ENCODE results near the gene ANKRD37.

ANKRD37 gene

DNA sequence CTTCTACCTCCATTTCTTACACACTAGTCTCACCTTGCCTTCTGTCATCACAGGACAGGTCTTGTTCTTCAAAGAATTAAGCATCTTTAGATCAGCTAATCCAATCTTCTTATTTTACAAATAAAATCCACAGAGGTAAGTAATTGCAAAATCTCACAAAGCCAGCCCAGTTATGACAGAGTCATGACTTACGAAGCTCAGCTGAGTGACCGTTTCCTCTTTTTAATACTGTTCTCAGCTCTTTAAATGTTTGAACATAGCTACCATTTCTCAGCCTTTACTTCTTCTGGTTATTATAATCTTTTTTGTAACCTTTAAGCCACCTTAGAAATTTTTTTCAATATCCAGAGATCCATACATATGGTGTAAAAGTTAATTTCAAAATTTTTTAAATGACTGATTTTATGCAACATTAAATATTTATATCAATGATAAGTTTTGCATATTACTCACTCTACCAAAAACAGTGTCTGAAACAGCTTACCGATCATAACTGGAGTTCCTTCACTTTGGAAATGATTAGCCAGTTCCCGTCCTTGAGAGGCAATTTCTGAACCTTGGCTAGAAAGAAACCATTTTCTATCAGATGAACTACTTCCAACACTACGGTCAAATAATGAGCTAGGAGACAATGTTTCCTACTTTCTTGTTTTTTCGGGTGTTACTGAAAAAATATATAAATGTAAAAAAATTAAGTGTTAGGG is 8.8 kb downstream of the ANKRD37 start:
- in situ Hi-C loops (cut with HindIII; ENCODE audit: low pct_ligation_motif_present, low sequenced_read_pairs), result no loop called here
- no peak for DNase-seq
- Histone ChIP-seq H3K27ac (no peak overlapping the region), H3K4me3 (ENCODE audit: low read depth, low read length) (no peak overlapping the region), H3K27me3 (replicated peaks) (no peaks in the 10 kb centered on the region), H3K36me3 (replicated peaks) (peaks cover 10% of the 10 kb centered on the region)
- TF ChIP-seq, protein P1, sequence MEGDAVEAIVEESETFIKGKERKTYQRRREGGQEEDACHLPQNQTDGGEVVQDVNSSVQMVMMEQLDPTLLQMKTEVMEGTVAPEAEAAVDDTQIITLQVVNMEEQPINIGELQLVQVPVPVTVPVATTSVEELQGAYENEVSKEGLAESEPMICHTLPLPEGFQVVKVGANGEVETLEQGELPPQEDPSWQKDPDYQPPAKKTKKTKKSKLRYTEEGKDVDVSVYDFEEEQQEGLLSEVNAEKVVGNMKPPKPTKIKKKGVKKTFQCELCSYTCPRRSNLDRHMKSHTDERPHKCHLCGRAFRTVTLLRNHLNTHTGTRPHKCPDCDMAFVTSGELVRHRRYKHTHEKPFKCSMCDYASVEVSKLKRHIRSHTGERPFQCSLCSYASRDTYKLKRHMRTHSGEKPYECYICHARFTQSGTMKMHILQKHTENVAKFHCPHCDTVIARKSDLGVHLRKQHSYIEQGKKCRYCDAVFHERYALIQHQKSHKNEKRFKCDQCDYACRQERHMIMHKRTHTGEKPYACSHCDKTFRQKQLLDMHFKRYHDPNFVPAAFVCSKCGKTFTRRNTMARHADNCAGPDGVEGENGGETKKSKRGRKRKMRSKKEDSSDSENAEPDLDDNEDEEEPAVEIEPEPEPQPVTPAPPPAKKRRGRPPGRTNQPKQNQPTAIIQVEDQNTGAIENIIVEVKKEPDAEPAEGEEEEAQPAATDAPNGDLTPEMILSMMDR (IDR thresholded peaks at IDR 0.05; ENCODE audit: low read depth, low read length, missing control alignments), result no peak

DNA sequence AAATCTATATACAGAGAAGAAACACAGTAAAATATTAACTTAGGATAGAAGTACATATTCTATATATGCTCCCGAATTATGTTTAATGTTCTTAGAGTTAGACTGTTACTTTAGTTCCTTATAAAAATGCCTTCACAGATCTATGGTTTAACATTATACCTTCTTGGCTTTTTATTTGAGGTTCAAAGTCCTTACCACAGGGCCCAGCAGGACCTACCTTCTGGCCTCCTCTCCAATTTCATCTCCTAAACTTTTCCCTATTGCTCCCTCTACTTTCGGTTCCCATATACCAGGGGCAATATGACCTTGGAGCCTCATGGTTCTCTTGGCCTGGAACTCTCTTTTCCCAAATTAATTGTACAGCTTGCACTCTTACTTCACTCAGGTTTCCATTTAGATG is 11.8 kb downstream of the ANKRD37 start:
- H3K4me3 ChIP-seq (ENCODE audit: low read depth, low read length), result no peak overlapping the region
- TF ChIP-seq, protein P1 (IDR thresholded peaks at IDR 0.05; ENCODE audit: low read depth, low read length, missing control alignments), result no peak
- no peak overlapping the region for H3K27ac ChIP-seq
- in situ Hi-C loops (cut with HindIII; ENCODE audit: low pct_ligation_motif_present, low sequenced_read_pairs), result no loop called here
- no peak for DNase-seq
- peaks cover 18% of the 10 kb centered on the region for H3K36me3 ChIP-seq (replicated peaks)
- H3K27me3 ChIP-seq (replicated peaks), result no peaks in the 10 kb centered on the region

DNA sequence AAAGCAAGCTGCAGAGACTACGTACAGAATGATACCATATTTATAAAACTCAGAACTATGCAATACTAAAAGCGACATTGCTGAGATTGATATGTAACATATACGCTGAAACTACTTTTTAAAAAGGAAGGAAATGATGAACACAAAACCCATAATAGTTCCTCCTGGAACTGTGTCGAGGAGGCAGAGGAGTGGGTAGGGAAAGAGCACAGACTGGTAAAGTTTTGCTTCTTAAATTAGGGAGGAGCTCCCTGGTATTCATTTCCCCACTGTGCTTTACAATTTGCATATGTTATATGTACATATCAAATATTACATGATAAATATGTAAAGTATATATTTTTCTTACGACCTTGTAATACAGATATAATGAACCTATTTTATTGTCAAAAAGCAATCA is 15.2 kb downstream of the ANKRD37 start:
- peaks cover 22% of the 10 kb centered on the region for H3K36me3 ChIP-seq (replicated peaks)
- TF ChIP-seq, protein P1 (IDR thresholded peaks at IDR 0.05; ENCODE audit: low read depth, low read length, missing control alignments), result no peak

DNA sequence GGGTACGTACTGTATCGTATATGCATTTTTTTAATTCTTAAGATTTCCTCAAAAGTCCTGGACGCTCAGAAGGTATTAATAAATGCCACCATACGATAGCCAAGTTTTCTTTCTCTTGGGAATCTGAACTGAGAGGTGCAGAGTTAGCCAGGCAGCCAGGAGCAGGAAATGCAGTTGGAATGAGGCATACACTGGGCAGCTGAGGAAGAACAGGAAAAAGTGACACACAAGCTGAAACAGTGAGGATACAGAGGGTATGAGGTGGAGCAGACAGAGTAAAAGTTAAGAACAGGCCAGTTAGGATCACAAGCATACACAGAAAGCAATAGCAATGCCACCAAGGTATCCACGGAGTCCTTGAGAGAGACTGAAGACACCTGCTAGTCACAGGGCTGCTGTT is 15.8 kb downstream of the ANKRD37 start:
- TF ChIP-seq, protein P1 (IDR thresholded peaks at IDR 0.05; ENCODE audit: low read depth, low read length, missing control alignments), result no peak
- peaks cover 27% of the 10 kb centered on the region for H3K36me3 ChIP-seq (replicated peaks)
- H3K27ac ChIP-seq, result no peak overlapping the region
- DNase-seq, result no peak
- in situ Hi-C loops (cut with HindIII; ENCODE audit: low pct_ligation_motif_present, low sequenced_read_pairs), result no loop called here
- no peak overlapping the region for H3K4me3 ChIP-seq (ENCODE audit: low read depth, low read length)
- H3K27me3 ChIP-seq (replicated peaks), result no peaks in the 10 kb centered on the region

More for the DNA sequence above, 15.2 kb downstream of the ANKRD37 start:
- DNase-seq, result no peak
- Histone ChIP-seq H3K27ac (no peak overlapping the region), H3K27me3 (replicated peaks) (no peaks in the 10 kb centered on the region), H3K4me3 (ENCODE audit: low read depth, low read length) (no peak overlapping the region)
- in situ Hi-C loops (cut with HindIII; ENCODE audit: low pct_ligation_motif_present, low sequenced_read_pairs), result no loop called here

DNA sequence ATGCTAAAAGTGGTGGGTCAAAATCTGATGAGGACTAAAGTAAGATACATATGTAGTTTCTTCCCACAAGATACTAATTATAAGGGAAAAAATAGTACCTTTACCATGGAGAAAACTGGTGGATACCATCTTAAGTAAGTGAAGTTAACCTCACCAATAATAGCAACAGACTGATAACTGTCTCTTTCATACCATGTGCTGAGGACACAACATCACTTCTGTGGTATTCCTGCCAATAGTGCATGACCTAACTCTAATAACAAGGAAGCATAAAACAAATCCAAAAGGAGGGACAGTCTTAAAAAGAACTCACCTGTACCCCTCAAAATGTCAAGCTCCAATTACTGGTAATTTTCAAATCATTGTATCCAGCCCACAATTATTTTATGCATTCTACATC is 20.3 kb downstream of the ANKRD37 start:
- H3K4me3 ChIP-seq (ENCODE audit: low read depth, low read length), result no peak overlapping the region
- no peaks in the 10 kb centered on the region for H3K27me3 ChIP-seq (replicated peaks)
- no peak overlapping the region for H3K27ac ChIP-seq
- peaks cover 32% of the 10 kb centered on the region for H3K36me3 ChIP-seq (replicated peaks)
- DNase-seq, result no peak
- TF ChIP-seq, protein P1 (IDR thresholded peaks at IDR 0.05; ENCODE audit: low read depth, low read length, missing control alignments), result no peak
- in situ Hi-C loops (cut with HindIII; ENCODE audit: low pct_ligation_motif_present, low sequenced_read_pairs), result no loop called here
